Measurements from ENCODE around the gene CMIP. TPM values are rescaled to one million over a fixed set of nuclear protein-coding genes. Genes with fewer than 3 reads are reported as not detected.
A peak's percentile ranks its signal among the peaks of the same experiment; 100 is the strongest.

Gene CMIP
- total RNA-seq, 1 experiment from 2014 or later: 25.7 TPM

GRCh38 chr16:81514568-81515258 is 70.1 kb downstream of the CMIP start:
- intact Hi-C loops (cut with micrococcal nuclease): loop anchor here (5.0 kb wide), 2 partner anchors 68 to 112 kb away; no protein-coding TSS in a partner anchor
- no peaks in the 10 kb centered on the region for H3K9me2 ChIP-seq (replicated peaks; ENCODE audit: low read length)
- H3K27ac ChIP-seq (ENCODE audit: low read length): 0 out of 2 replicates have a peak overlapping the region, but pooled peaks have one; percentile 19
- no peaks in the 10 kb centered on the region for H4K20me1 ChIP-seq (ENCODE audit: low read length)
- no peaks in the 10 kb centered on the region for H3K9me3 ChIP-seq (ENCODE audit: low read length)
- DNase-seq: no peak
- H3K79me2 ChIP-seq (ENCODE audit: low read length): peaks cover 88% of the 10 kb centered on the region
- ChIA-PET CTCF (no interaction called here), POLR2A (ENCODE audit: unreplicated experiment) (no interaction called here)
- no TSS peak for BruUV-seq (replicated peaks)
- no peak overlapping the region for H3K4me3 ChIP-seq (ENCODE audit: low read length)
- no peak for TF ChIP-seq EZH2phosphoT487 (IDR thresholded peaks at IDR 0.05; ENCODE audit: borderline replicate concordance, low read length)
- TF ChIP-seq, protein P1, sequence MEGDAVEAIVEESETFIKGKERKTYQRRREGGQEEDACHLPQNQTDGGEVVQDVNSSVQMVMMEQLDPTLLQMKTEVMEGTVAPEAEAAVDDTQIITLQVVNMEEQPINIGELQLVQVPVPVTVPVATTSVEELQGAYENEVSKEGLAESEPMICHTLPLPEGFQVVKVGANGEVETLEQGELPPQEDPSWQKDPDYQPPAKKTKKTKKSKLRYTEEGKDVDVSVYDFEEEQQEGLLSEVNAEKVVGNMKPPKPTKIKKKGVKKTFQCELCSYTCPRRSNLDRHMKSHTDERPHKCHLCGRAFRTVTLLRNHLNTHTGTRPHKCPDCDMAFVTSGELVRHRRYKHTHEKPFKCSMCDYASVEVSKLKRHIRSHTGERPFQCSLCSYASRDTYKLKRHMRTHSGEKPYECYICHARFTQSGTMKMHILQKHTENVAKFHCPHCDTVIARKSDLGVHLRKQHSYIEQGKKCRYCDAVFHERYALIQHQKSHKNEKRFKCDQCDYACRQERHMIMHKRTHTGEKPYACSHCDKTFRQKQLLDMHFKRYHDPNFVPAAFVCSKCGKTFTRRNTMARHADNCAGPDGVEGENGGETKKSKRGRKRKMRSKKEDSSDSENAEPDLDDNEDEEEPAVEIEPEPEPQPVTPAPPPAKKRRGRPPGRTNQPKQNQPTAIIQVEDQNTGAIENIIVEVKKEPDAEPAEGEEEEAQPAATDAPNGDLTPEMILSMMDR (conservative IDR thresholded peaks at IDR 0.05; ENCODE audit: low read depth, low read length): no peak
- no peak overlapping the region for H3K4me2 ChIP-seq (ENCODE audit: low read length)
- H3K4me1 ChIP-seq (ENCODE audit: insufficient read depth, low read length): peaks cover 60% of the 10 kb centered on the region
- H3K27me3 ChIP-seq (ENCODE audit: low read length): no peaks in the 10 kb centered on the region
- H3K9ac ChIP-seq (ENCODE audit: low read length): no peak overlapping the region
- peaks cover 19% of the 10 kb centered on the region for H3K36me3 ChIP-seq (ENCODE audit: low read depth, low read length)
- no peak for ATAC-seq
- peaks cover 18% of the 10 kb centered on the region for H3F3A ChIP-seq (ENCODE audit: low read length, unreplicated experiment)
- H2AFZ ChIP-seq (ENCODE audit: low read length): no peak overlapping the region

DNA sequence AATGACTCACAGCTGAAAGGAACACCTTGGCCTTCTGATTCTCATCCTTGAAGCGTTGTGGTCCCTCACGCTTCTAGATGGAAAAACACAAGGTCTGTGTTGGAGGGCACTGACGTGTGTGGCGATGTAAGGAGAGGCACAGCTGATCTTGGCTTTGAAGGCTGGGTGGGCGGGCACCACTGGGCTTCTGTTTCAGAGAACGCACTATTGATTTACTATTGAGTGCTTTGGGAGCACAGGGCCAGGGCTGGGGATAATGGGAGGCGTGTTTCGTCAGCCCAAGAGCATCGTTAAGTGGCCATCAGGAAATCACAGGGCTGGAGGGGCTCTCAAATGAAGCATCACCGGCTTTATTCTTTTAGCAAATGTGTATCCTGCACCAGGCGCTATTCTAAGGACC is 70.7 kb downstream of the CMIP start:
- no peaks in the 10 kb centered on the region for H3K9me2 ChIP-seq (replicated peaks; ENCODE audit: low read length)
- peaks cover 15% of the 10 kb centered on the region for H3F3A ChIP-seq (ENCODE audit: low read length, unreplicated experiment)
- no peak overlapping the region for H3K9ac ChIP-seq (ENCODE audit: low read length)
- no TSS peak for BruUV-seq (replicated peaks)
- ChIA-PET POLR2A (ENCODE audit: unreplicated experiment) (no interaction called here), CTCF (no interaction called here)
- intact Hi-C loops (cut with micrococcal nuclease): no loop called here
- TF ChIP-seq EZH2 (IDR thresholded peaks at IDR 0.05; ENCODE audit: low read length, unreplicated experiment) (no peak), EZH2phosphoT487 (IDR thresholded peaks at IDR 0.05; ENCODE audit: borderline replicate concordance, low read length) (no peak)
- TF ChIP-seq, protein P1 (conservative IDR thresholded peaks at IDR 0.05; ENCODE audit: low read depth, low read length): no peak
- ATAC-seq (no peak), DNase-seq (no peak)
- H3K27ac ChIP-seq (ENCODE audit: low read length): no peak overlapping the region
- no peak overlapping the region for H3K4me3 ChIP-seq (ENCODE audit: low read length)
- no peaks in the 10 kb centered on the region for H3K9me3 ChIP-seq (ENCODE audit: low read length)
- H4K20me1 ChIP-seq (ENCODE audit: low read length): no peaks in the 10 kb centered on the region
- peaks cover 88% of the 10 kb centered on the region for H3K79me2 ChIP-seq (ENCODE audit: low read length)
- H3K4me1 ChIP-seq (ENCODE audit: insufficient read depth, low read length): peaks cover 60% of the 10 kb centered on the region
- no peaks in the 10 kb centered on the region for H3K27me3 ChIP-seq (ENCODE audit: low read length)
- no peak overlapping the region for H2AFZ ChIP-seq (ENCODE audit: low read length)
- no peak overlapping the region for H3K4me2 ChIP-seq (ENCODE audit: low read length)
- peaks cover 17% of the 10 kb centered on the region for H3K36me3 ChIP-seq (ENCODE audit: low read depth, low read length)

- Histone ChIP-seq H2AFZ (ENCODE audit: low read length) (no peak overlapping the region), H3K9ac (ENCODE audit: low read length) (no peak overlapping the region), H3K9me2 (replicated peaks; ENCODE audit: low read length) (no peaks in the 10 kb centered on the region), H3K4me2 (ENCODE audit: low read length) (no peak overlapping the region), H3K27ac (ENCODE audit: low read length) (no peak overlapping the region), H3K9me3 (ENCODE audit: low read length) (no peaks in the 10 kb centered on the region), H3K79me2 (ENCODE audit: low read length) (peaks cover 90% of the 10 kb centered on the region), H3K4me3 (ENCODE audit: low read length) (no peak overlapping the region), H4K20me1 (ENCODE audit: low read length) (no peaks in the 10 kb centered on the region), H3F3A (ENCODE audit: low read length, unreplicated experiment) (peaks cover 13% of the 10 kb centered on the region), H3K36me3 (ENCODE audit: low read depth, low read length) (peaks cover 16% of the 10 kb centered on the region), H3K4me1 (ENCODE audit: insufficient read depth, low read length) (peaks cover 58% of the 10 kb centered on the region), H3K27me3 (ENCODE audit: low read length) (no peaks in the 10 kb centered on the region)
- ATAC-seq (no peak), DNase-seq (no peak)
- TF ChIP-seq EZH2phosphoT487 (IDR thresholded peaks at IDR 0.05; ENCODE audit: borderline replicate concordance, low read length): no peak
- no peak for TF ChIP-seq EZH2 (IDR thresholded peaks at IDR 0.05; ENCODE audit: low read length, unreplicated experiment)
- ChIA-PET CTCF (no interaction called here), POLR2A (ENCODE audit: unreplicated experiment) (no interaction called here)
- BruUV-seq (replicated peaks): no TSS peak
- intact Hi-C loops (cut with micrococcal nuclease): no loop called here
Observed at GRCh38 chr16:81515721-81516120, 71.1 kb downstream of the CMIP start.
